Keratinocyte (primary cell): ENCODE results near the gene LEFTY1.

Experiments
- EZH2 ChIP-seq: IDR thresholded peaks from one replicate; pipeline ENCODE4 v1.6.1; 2012; ENCODE audit warnings: inconsistent platforms, mild to moderate bottlenecking, low read length, moderate library complexity
- TF ChIP-seq, protein P1 (sequence below), 3 experiments: IDR thresholded peaks in 1 of 3; conservative IDR thresholded peaks in 1 of 3; optimal IDR thresholded peaks in 1 of 3; 2 replicates in 2 of 3; 3 replicates in 1 of 3; pipeline versions ENCODE3 to v1.5.1; 2011; ENCODE audit warnings: low read length in 3 of 3, mild to moderate bottlenecking in 3 of 3, moderate library complexity in 2 of 3, control low read depth in 1 of 3, inconsistent platforms in 1 of 3; ENCODE audit not compliant: insufficient read depth in 2 of 3; ENCODE audit errors: extremely low read depth in 1 of 3

DNA sequence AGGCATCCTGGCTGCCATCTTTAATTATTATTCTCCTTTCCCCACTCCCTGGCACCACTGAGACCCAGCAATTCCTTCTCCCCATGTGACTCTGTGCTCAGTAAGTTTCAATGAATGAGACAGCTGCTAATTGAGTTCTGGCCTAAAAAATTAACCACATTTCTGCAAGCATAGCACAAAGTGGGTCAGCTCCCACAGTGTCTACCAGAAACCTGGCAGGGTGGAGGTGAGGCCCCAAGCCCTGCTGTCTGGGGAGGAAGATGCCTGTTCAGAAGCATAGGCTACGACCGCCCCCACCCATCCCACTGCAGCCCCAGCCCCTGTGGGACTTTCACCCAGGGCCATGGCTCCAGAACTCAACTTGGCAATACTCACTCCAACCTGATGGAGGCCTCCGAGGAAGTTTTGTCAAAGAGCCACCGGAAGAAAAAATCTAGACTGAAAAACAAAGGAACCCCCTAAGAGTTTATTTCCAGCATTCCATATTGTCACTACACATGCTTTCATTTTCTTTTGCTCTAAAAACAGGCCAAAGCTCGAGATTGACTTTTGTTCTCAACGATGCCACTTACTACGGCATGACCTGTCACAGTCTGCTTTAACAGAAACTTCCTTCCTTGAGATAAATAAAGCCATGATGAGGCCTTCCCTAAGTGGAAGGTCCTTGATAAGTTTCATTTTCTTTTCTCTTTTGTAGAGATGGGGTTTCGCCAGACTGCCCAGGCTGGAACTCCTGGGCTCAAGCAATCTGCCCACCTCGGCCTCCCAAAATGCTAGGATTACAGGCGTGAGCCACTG is 33.2 kb downstream of the LEFTY1 start:
- TF ChIP-seq, protein P1, sequence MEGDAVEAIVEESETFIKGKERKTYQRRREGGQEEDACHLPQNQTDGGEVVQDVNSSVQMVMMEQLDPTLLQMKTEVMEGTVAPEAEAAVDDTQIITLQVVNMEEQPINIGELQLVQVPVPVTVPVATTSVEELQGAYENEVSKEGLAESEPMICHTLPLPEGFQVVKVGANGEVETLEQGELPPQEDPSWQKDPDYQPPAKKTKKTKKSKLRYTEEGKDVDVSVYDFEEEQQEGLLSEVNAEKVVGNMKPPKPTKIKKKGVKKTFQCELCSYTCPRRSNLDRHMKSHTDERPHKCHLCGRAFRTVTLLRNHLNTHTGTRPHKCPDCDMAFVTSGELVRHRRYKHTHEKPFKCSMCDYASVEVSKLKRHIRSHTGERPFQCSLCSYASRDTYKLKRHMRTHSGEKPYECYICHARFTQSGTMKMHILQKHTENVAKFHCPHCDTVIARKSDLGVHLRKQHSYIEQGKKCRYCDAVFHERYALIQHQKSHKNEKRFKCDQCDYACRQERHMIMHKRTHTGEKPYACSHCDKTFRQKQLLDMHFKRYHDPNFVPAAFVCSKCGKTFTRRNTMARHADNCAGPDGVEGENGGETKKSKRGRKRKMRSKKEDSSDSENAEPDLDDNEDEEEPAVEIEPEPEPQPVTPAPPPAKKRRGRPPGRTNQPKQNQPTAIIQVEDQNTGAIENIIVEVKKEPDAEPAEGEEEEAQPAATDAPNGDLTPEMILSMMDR (optimal IDR thresholded peaks at IDR 0.05 in 1 of 3, IDR thresholded peaks at IDR 0.05 in 1 of 3, conservative IDR thresholded peaks at IDR 0.05 in 1 of 3; ENCODE audit: extremely low read depth in 1 of 3, insufficient read depth in 2 of 3, low read length in 3 of 3): no peak
- no peak for TF ChIP-seq EZH2
